ENCODE data around the gene BAIAP3.

The BAIAP3 gene

GRCh38 chr16:1315081-1316032, 18.1 kb upstream of the BAIAP3 start:
- TF ChIP-seq CTCF (conservative IDR thresholded peaks at IDR 0.05; ENCODE audit: low read depth, low read length), result no peak
- no peak overlapping the region for H3K4me2 ChIP-seq
- H3K9ac ChIP-seq, result no peak overlapping the region
- peaks cover 29% of the 10 kb centered on the region; the same call in 1 of the 2 replicates for H3K36me3 ChIP-seq (ENCODE audit: insufficient read depth)
- H3K27me3 ChIP-seq (ENCODE audit: insufficient read depth, low read depth), result no peaks in the 10 kb centered on the region
- no peak overlapping the region for H3K27ac ChIP-seq
- no peak overlapping the region for H3K4me3 ChIP-seq (IDR thresholded peaks at IDR 0.05; ENCODE audit: insufficient read depth, low read depth, low read length)
- H4K20me1 ChIP-seq (ENCODE audit: insufficient read depth), result peaks cover 37% of the 10 kb centered on the region
- peaks cover 16% of the 10 kb centered on the region for H3K4me1 ChIP-seq (ENCODE audit: low read depth, poor library complexity, severe bottlenecking)
- no peak overlapping the region for H2AFZ ChIP-seq (ENCODE audit: low read depth)
- peaks cover 61% of the 10 kb centered on the region for H3K79me2 ChIP-seq (ENCODE audit: insufficient read depth, low read depth)

- Histone ChIP-seq H2AFZ (ENCODE audit: low read depth) (no peak overlapping the region), H3K4me2 (no peak overlapping the region), H4K20me1 (ENCODE audit: insufficient read depth) (peaks cover 30% of the 10 kb centered on the region), H3K4me3 (IDR thresholded peaks at IDR 0.05; ENCODE audit: insufficient read depth, low read depth, low read length) (no peak overlapping the region), H3K79me2 (ENCODE audit: insufficient read depth, low read depth) (peaks cover 54% of the 10 kb centered on the region), H3K36me3 (ENCODE audit: insufficient read depth) (peaks cover 29% of the 10 kb centered on the region; the same call in 1 of the 2 replicates), H3K27me3 (ENCODE audit: insufficient read depth, low read depth) (no peaks in the 10 kb centered on the region), H3K4me1 (ENCODE audit: low read depth, poor library complexity, severe bottlenecking) (peaks cover 9% of the 10 kb centered on the region), H3K9ac (no peak overlapping the region), H3K27ac (no peak overlapping the region)
- no peak for TF ChIP-seq CTCF (conservative IDR thresholded peaks at IDR 0.05; ENCODE audit: low read depth, low read length)
Observed at GRCh38 chr16:1316033-1316405, 17.4 kb upstream of the BAIAP3 start.

- Histone ChIP-seq H3K36me3 (ENCODE audit: insufficient read depth) (peaks cover 28% of the 10 kb centered on the region; the same call in 1 of the 2 replicates), H3K9ac (no peak overlapping the region), H4K20me1 (ENCODE audit: insufficient read depth) (peaks cover 15% of the 10 kb centered on the region; the same call in 1 of the 2 replicates)
Observed at GRCh38 chr16:1317479-1318267, 15.8 kb upstream of the BAIAP3 start.

GRCh38 chr16:1318268-1318545, 15.2 kb upstream of the BAIAP3 start:
- peaks cover 9% of the 10 kb centered on the region; the same call in 1 of the 2 replicates for H4K20me1 ChIP-seq (ENCODE audit: insufficient read depth)
- no peak overlapping the region for H2AFZ ChIP-seq (ENCODE audit: low read depth)
- H3K4me2 ChIP-seq, result no peak overlapping the region
- peaks cover 32% of the 10 kb centered on the region for H3K79me2 ChIP-seq (ENCODE audit: insufficient read depth, low read depth)
- TF ChIP-seq CTCF (conservative IDR thresholded peaks at IDR 0.05; ENCODE audit: low read depth, low read length), result no peak
- no peaks in the 10 kb centered on the region for H3K27me3 ChIP-seq (ENCODE audit: insufficient read depth, low read depth)
- H3K4me1 ChIP-seq (ENCODE audit: low read depth, poor library complexity, severe bottlenecking), result no peaks in the 10 kb centered on the region
- no peak overlapping the region for H3K27ac ChIP-seq
- H3K4me3 ChIP-seq (IDR thresholded peaks at IDR 0.05; ENCODE audit: insufficient read depth, low read depth, low read length), result no peak overlapping the region
- H3K9ac ChIP-seq, result no peak overlapping the region
- H3K36me3 ChIP-seq (ENCODE audit: insufficient read depth), result peaks cover 24% of the 10 kb centered on the region; the same call in 1 of the 2 replicates

More at GRCh38 chr16:1317479-1318267, 15.8 kb upstream of the BAIAP3 start:
- Histone ChIP-seq H3K4me1 (ENCODE audit: low read depth, poor library complexity, severe bottlenecking) (no peaks in the 10 kb centered on the region), H3K27me3 (ENCODE audit: insufficient read depth, low read depth) (no peaks in the 10 kb centered on the region), H3K4me2 (no peak overlapping the region), H3K27ac (no peak overlapping the region), H2AFZ (ENCODE audit: low read depth) (no peak overlapping the region), H3K79me2 (ENCODE audit: insufficient read depth, low read depth) (peaks cover 37% of the 10 kb centered on the region), H3K4me3 (IDR thresholded peaks at IDR 0.05; ENCODE audit: insufficient read depth, low read depth, low read length) (no peak overlapping the region)
- no peak for TF ChIP-seq CTCF (conservative IDR thresholded peaks at IDR 0.05; ENCODE audit: low read depth, low read length)

Data from KMS-11 (cell line).